SHP77 treated with DMSO at 0.1 percent for 48 hours (cell line): Measurements from ENCODE around the gene SNX24.

Experiments used
- DNase-seq: peaks from one replicate; lab custom pipeline; 2025; lab: John Stamatoyannopoulos, UW

SNX24 gene

DNA sequence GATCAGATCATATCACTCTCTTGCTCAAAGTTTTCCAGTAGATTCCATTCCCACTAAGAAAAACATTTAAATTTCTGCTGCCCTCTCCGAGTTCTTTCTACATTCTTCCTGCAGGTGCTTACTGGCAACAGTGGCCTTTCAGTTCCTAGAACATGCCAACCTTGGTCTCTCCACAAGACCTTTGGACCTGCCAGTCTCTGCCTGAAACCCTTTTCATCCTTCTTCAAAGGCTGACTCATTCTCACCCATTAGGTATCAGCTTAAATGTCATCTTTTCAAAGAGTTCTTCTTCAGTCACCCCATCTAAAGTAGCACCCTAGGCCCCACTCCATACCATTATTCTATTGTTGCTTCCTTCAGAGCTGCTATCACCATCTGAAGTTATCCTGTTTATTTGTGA is 169.3 kb downstream of the SNX24 start:
- DNase-seq: no peak

DNA sequence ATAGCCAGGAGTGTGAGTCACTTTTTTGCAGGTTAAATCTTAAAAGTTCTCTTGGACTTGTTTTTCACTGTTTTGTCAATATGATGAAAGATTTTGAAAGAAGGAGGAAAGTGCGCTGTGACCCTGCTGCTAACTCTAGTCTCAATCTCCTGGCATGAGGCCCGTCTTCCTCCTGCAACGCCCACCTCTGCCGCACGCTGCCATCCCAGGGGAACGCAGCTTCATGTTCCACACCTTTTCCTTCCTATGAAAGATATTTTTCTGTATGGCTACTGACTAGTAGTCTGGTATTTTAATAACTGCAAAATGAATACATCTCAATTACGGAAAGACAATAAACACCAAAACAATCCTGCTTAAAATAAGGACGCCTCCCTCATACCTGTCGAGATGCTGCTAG is 182.8 kb downstream of the SNX24 start:
- no peak for DNase-seq

DNA sequence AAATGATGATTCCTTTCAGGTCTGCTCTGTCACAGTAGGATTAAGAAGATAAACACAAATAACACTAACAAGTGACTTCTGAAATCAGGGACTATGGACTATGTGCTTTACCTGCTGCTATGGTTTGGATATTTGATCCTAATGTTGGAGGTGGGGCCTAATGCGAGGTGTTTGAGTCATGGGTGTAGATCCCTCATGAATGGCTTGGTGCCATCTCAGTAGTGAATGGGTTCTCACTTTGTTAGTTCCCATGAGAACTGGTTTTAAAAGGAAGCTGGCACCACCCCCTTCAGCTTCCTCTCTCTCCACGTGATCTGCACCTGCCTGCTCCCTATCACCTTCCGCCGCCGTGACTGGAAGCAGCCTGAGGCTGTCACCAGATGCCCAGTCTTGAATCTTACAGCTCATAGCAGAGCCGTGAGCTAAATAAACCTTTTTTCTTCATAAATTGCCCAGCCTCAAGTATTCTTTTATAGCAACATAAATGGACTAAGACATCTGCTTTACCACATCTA is 187.8 kb downstream of the SNX24 start:
- DNase-seq: no peak

DNA sequence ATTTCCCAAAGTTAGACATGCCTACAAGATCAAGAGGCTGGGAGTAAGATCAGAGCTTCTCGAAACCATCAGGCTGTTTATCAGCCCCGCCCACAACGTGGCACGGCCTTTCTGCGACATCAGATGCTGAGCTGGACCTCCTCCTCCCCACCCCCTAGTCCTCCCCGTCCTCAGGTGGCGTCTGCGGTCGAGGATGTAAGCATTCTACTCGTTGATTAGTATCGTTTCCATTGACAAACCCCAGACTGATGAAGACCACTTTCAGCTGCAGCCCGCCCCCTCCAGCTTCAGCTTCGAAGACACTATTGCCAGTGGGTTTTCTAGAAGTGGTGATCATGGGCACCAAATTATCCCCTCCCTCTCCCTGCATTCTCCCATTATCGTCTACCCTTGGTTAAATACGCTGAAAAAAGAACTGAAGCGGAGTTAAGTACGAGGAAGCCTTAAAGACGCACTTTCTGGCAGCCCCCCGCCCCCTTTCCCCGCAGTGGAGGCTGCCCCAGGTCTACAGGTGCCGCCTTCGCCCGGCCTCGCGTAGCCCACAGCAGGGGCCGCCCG is 190.0 kb downstream of the SNX24 start:
- peak; percentile 13 for DNase-seq

DNA sequence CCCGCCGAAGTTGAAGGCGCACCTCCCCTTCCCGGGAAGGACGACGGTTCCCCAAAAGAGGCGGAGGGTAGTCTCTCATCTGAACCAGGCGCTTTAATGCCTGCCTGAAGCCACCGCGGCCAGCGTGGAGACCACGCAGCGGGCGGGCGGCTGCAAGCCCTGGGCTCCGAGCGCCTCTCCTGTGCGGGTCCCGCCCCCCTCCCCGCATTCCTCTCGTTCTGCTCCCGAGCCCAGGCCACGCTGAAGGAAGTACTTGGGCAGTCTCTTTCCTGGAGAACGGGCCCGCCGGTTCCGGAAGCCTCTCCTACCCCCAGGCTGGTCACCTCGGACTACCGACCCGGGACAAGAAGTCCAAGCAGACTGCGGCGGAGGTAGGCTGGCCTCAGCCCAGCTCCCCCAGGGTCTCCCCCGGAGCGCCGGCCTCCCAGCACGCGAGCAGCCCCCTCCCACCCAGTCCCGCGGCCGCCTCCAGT is 190.5 kb downstream of the SNX24 start:
- DNase-seq: no peak

DNA sequence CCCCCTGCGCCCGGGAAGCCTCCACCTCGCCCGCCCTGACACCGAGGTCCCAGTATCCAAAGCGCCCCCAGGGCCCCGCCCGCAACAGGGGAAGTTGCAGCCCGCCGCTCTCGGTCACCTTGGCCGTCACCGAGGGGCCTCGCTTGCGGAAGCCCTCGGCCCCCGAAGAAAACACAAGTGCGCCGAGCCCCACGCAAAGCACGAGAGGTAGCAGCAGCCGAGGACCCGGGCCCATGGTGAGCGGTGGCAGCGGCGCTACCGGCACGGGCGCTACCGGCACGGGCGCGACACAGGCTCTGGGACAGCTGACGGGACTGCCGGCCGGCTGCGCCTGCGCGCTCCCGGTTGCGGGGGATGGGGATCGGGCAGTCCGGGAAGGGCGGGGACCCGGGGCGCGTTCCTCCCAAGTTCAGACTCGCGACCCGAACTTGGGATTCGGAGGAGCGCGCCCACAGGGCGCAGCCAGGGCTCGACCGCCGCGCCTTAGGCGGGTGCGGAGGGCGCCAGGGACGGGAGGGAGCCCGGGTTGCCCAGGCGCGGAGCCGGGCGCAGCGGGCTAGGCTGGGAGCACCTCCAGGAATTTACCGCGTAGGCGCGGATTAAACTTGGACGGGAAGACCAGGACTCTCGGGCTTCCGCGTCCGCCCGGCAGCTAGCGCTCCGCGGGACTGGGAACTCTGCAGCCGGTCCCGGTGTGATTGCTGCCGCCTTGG is 191.1 kb downstream of the SNX24 start, which contains the start of gene PPIC:
PPIC (minus strand) TSS at position 335 of the 713 bp plus-strand sequence; CDS start at position 235, 100 bp downstream.
- DNase-seq: peak; percentile 49

DNA sequence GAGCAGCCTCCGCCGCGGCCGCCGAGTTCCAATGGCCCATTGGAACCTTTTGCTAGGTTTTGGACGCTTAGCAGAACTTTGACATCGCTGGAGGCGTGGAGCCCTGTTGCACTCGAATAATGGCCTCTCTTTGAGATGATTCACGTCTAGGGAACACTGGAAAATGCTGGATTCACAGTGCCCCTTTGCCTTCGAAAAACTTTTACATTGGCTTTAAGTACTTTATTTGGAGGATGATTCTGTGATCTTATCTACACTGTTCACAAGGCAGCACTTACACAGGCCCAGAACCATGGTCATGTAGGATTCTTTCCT is 191.6 kb downstream of the SNX24 start:
- no peak for DNase-seq

DNA sequence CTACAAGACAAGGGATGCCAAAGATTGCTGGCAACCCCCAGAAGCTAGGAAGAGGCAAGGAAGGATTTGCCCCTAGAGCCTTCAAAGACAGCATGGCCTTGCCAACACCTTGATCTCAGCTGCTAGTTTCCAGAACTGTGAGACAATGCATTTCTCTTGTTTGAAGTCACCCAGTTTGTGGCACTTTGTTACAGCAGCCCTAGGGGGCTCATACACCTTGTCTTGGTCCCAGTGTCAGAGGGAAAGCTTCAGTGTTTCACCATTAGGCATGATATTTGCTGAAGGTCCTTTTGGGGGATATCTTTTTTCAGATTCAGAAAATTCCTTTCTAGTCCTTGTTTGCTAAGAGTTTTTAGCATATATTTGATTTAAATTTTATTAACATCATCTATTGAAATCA is 194.3 kb downstream of the SNX24 start:
- no peak for DNase-seq

DNA sequence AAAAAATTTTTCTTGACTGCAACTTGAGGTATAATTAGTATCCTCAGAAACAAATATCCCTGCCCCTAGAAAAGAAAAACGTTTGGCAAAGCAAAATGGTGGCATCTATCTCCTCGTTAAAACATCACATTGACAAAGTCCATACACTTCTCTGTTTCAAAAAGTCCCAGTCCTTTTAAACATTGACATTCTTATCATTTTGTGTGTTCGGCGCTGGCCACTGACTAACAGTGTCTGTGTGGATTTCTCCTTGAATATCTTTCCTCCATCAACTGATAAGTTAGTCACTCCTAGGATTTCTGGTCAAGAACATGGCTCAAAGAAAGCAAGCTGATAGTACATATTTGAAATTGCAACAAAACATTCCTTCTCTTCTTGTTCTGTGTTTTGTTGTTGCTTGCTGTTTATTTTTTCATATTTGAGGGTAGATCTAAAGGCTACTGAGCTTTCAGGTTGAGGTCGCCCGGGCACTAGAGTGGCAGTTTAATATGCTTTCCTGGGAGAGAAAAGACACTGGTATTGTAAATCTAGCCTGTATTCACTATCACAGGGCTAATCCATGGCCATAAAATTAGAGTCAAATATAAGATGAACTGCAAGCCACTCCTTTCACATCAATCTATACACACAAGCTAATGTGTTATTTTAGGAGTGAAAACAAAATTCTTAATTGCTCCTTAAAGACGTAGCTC is 199.7 kb downstream of the SNX24 start:
- DNase-seq: no peak

DNA sequence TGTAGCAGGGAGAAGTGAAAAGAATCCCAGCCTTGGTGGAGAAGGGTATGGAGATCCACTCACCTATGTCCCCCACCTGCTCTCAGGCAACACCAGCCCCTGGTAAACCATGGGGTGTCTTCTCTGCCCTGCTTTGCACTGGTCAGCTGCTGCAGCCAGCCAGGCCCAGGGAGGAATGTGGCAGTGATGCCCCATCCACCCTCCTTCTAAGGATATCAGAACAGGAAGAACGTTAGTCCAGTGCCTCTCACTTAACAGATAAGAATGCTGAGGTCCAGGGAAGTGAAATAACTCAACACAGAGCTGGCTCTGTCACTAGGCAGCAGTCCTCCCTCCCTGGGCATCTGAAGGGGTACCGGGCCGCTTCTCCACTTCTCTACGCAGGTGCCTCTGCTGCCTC is 200.8 kb downstream of the SNX24 start:
- DNase-seq: no peak

DNA sequence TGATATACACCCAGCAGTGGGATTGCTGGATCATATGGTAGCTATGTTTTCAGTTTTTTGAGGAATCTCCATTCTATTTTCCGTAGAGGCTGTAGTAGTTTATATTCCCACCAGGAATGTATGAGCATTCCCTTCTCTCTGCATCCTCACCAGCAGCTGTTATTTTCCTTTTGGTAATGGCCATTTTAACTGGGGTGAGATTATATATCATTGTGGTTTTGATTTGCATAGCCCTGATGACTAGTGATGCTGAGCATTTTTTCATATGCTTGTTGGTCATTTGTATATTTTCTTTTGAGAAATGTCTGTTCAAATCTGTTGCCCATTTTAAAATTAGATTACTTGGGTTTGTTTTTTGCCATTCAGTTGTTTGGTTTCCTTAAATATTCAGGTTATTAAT is 202.3 kb downstream of the SNX24 start:
- DNase-seq: no peak

DNA sequence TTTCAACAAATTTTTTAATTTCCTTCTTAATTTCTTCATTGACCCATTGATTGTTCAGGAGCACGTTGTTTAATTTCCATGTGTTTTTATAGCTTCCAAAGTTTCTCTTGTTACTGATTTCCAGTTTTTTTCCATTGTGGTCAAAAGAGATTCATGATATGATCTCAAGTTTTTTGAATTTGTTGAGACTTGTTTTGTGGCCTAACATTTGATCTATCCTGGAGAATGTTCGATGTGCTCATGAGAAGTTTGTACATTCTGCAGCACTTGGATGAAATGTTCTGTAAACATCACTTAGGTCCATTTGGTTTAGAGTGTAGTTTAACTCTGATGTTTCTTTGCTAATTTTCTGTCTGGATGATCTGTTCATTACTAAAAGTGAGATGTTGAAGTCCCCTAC is 205.8 kb downstream of the SNX24 start:
- DNase-seq: no peak
